ENCODE results near the gene DSC1.

Gene DSC1

GRCh38 chr18:31103423-31103822 lies 59.2 kb downstream of the DSC1 start:
- no peak for DNase-seq (ENCODE audit: low read depth, low spot score)

- no peak for DNase-seq (ENCODE audit: low read depth, low spot score)
Measured at GRCh38 chr18:31102941-31103340, 59.7 kb downstream of the DSC1 start.

- DNase-seq (ENCODE audit: low read depth, low spot score): peak; percentile 93
Measured at GRCh38 chr18:31102025-31102684, 60.5 kb downstream of the DSC1 start, which contains the start of gene DSC2. Gene DSC2, minus strand, starts transcription at chr18:31102421. Its CDS starts 450 bp downstream, at chr18:31101971.

GRCh38 chr18:31101183-31102024 lies 61.3 kb downstream of the DSC1 start:
- DNase-seq (ENCODE audit: low read depth, low spot score): no peak

- DNase-seq (ENCODE audit: low read depth, low spot score): peak; percentile 92
Measured at GRCh38 chr18:31100436-31101182, 62.0 kb downstream of the DSC1 start.

GRCh38 chr18:31099450-31100230 lies 63.0 kb downstream of the DSC1 start:
- no peak for DNase-seq (ENCODE audit: low read depth, low spot score)

GRCh38 chr18:31098878-31099277 lies 63.8 kb downstream of the DSC1 start:
- DNase-seq (ENCODE audit: low read depth, low spot score): no peak

- no peak for DNase-seq (ENCODE audit: low read depth, low spot score)
Measured at GRCh38 chr18:31097666-31098065, 65.0 kb downstream of the DSC1 start.

GRCh38 chr18:31093880-31094279 lies 68.8 kb downstream of the DSC1 start:
- no peak for DNase-seq (ENCODE audit: low read depth, low spot score)

GRCh38 chr18:31093294-31093693 lies 69.4 kb downstream of the DSC1 start:
- DNase-seq (ENCODE audit: low read depth, low spot score): no peak

GRCh38 chr18:31091350-31091749 lies 71.3 kb downstream of the DSC1 start:
- DNase-seq (ENCODE audit: low read depth, low spot score): no peak

GRCh38 chr18:31088532-31088931 lies 74.1 kb downstream of the DSC1 start:
- DNase-seq (ENCODE audit: low read depth, low spot score): no peak

- DNase-seq (ENCODE audit: low read depth, low spot score): no peak
Measured at GRCh38 chr18:31079973-31080372, 82.7 kb downstream of the DSC1 start.

All from ELF-1 (cell line).